Progenitor cell of endocrine pancreas (in vitro differentiated cells): ENCODE results near the gene LYRM1. TPM values are rescaled to one million over a fixed set of nuclear protein-coding genes. Genes with fewer than 3 reads are reported as not detected.

ENCODE experiments used
- DNase-seq: peaks from one replicate; pipeline ENCODE4 v3.0.0; 2021; ENCODE audit warnings: low spot score; ENCODE audit not compliant: unreplicated experiment
- H3K27ac Mint-ChIP-seq: 2 replicates; pipeline ENCODE4 v1.8.0; 2021; ENCODE audit warnings: mild to moderate bottlenecking, moderate library complexity, mixed read lengths
- H3K27me3 Mint-ChIP-seq: 2 replicates; pipeline ENCODE4 v1.8.0; 2021; ENCODE audit warnings: mixed read lengths
- H3K36me3 Mint-ChIP-seq: 2 replicates; pipeline ENCODE4 v1.8.0; 2022; ENCODE audit warnings: mixed read lengths; ENCODE audit not compliant: insufficient read depth
- H3K4me1 Mint-ChIP-seq: 2 replicates; pipeline ENCODE4 v1.8.0; 2021; ENCODE audit warnings: low read depth, mixed read lengths
- H3K4me3 Mint-ChIP-seq: 2 replicates; pipeline ENCODE4 v1.8.0; 2021; ENCODE audit warnings: low read depth, mild to moderate bottlenecking, moderate library complexity, mixed read lengths
- H3K9me3 Mint-ChIP-seq: 2 replicates; pipeline ENCODE4 v1.8.0; 2021; ENCODE audit warnings: low read depth, mixed read lengths
- total RNA-seq: library from RNA; stranded (reverse); gene quantifications from 2 replicates; pipeline ENCODE4 v1.2.1, GENCODE V29; 2021
- TF ChIP-seq, protein P1 (sequence below): fragments of 200-600 bp; sonication (generic); IDR thresholded peaks from one replicate; pipeline ENCODE4 v1.5.0; 2021; ENCODE audit warnings: antibody characterized with exemption, mild to moderate bottlenecking; ENCODE audit not compliant: unreplicated experiment

The LYRM1 gene
- total RNA-seq, 1 donor from 2014 or later, result 34.2 TPM

DNA sequence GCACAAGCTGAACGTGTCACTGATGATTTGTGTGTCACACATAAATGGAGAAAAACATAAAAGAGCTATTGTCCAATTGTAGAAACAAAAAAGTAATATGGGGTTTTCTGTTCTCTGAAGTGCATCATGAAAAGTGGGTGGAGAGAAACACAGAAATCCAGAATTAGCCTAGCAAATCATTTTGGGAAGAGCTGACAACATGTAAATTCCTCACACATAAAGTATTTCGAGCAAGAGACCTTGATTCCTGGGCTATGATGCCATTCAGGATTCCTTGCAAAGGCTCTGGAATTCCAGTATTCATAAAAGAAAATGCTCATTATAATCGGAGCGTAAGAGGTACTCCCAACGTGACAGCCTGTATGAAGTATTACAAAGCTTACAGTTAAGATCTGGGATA lies 1.5 kb upstream of the LYRM1 start:
- Mint-ChIP-seq H3K27me3 (no peaks in the 10 kb centered on the region), H3K4me1 (peaks cover 51% of the 10 kb centered on the region)
- TF ChIP-seq, protein P1, sequence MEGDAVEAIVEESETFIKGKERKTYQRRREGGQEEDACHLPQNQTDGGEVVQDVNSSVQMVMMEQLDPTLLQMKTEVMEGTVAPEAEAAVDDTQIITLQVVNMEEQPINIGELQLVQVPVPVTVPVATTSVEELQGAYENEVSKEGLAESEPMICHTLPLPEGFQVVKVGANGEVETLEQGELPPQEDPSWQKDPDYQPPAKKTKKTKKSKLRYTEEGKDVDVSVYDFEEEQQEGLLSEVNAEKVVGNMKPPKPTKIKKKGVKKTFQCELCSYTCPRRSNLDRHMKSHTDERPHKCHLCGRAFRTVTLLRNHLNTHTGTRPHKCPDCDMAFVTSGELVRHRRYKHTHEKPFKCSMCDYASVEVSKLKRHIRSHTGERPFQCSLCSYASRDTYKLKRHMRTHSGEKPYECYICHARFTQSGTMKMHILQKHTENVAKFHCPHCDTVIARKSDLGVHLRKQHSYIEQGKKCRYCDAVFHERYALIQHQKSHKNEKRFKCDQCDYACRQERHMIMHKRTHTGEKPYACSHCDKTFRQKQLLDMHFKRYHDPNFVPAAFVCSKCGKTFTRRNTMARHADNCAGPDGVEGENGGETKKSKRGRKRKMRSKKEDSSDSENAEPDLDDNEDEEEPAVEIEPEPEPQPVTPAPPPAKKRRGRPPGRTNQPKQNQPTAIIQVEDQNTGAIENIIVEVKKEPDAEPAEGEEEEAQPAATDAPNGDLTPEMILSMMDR, result no peak

DNA sequence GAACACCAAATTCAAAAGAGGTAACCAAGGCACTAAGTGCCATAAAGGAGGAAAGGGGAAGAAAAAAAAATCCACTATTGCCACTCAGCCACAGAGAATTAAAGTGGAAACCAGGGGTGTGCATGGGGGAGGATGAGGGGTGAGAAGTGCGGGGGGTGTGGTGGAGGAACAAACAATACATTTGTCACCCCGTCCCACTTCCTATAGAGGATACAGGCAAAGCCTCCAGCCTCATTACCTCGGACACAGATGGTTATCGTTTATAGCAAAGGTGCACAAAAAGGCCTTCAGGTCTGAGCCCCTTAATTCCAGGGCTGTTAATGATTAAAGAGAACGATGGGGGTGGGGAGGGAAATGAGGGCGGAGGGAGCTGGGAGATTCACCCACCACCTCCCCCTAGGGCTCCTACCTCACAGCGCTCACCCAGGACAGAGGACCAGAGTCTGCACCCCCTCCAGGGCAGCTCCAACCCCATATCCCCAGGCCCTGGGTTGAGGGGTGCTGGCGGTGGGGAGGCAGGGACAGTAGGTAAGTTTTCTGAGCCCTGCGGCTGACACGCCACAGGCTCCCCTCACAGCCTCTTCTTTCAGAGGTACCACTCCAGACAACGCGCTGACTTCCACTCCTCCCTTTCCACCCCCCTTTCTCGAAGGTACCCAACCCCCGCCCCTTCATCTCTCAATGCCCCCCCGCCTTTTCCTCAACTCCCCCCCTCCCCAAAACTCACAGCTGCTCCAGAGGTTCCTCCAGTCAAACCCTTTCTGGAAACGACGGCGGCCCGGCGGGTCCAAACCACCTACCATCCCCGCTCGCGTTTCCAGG lies 883 bp upstream of the LYRM1 start:
- Mint-ChIP-seq H3K27ac (peak overlapping the region; percentile 97), H3K9me3 (no peaks in the 10 kb centered on the region), H3K27me3 (no peaks in the 10 kb centered on the region), H3K36me3 (peaks cover 10% of the 10 kb centered on the region), H3K4me1 (peaks cover 57% of the 10 kb centered on the region), H3K4me3 (peak overlapping the region; percentile 89)
- TF ChIP-seq, protein P1, result no peak
- DNase-seq, result peak; percentile 26

More for the DNA sequence above, 1.5 kb upstream of the LYRM1 start:
- H3K27ac Mint-ChIP-seq, result peak overlapping the region; percentile 97
- H3K9me3 Mint-ChIP-seq, result no peaks in the 10 kb centered on the region
- peak overlapping the region; percentile 89 for H3K4me3 Mint-ChIP-seq
- peaks cover 11% of the 10 kb centered on the region for H3K36me3 Mint-ChIP-seq
- no peak for DNase-seq

- no peaks in the 10 kb centered on the region for H3K9me3 Mint-ChIP-seq
- H3K36me3 Mint-ChIP-seq, result peaks cover 4% of the 10 kb centered on the region
- H3K27me3 Mint-ChIP-seq, result no peaks in the 10 kb centered on the region
- no peak for DNase-seq
- H3K4me1 Mint-ChIP-seq, result peaks cover 68% of the 10 kb centered on the region
- TF ChIP-seq, protein P1, result no peak
- peak overlapping the region; percentile 89 for H3K4me3 Mint-ChIP-seq
- peak overlapping the region; percentile 97 for H3K27ac Mint-ChIP-seq
These were observed 481 bp downstream of the LYRM1 start for GRCh38 chr16:20901068-20901435.

DNA sequence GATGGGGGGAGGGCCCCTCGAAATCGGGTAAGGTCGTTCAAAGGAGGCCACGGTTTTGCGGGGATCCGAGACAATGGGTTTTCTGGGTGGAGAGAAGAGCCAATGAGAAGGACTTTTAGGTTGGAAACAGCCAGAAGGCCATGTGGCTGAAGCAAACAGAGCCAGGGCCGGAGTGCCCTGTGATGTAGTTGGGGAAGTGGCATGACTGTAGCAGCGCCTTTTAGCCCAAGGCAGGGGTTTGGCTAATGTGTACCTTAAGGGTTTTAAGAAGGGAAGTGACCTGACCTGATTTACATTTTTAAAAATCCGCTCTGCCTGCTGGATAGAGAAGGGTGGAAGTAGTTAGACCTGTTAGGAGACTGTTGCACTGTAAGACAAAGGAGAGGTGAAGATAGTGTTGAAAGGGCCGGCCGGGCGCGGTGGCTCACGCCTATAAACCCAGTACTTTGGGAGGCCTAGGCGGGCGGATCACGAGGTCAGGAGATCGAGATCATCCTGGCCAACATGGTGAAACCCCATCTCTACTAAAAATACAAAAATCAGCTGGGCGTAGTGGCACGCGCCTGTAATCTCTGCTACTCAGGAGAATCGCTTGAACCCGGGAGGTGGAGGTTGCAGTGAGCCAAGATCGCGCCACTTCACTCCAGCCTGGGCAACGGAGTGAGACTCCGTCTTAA lies 1.0 kb downstream of the LYRM1 start:
- peak overlapping the region; percentile 97 for H3K27ac Mint-ChIP-seq
- peak; percentile 26 for DNase-seq
- TF ChIP-seq, protein P1, result no peak
- H3K36me3 Mint-ChIP-seq, result peaks cover 4% of the 10 kb centered on the region
- H3K4me1 Mint-ChIP-seq, result peaks cover 73% of the 10 kb centered on the region
- H3K9me3 Mint-ChIP-seq, result no peaks in the 10 kb centered on the region
- peak overlapping the region; percentile 89 for H3K4me3 Mint-ChIP-seq
- H3K27me3 Mint-ChIP-seq, result no peaks in the 10 kb centered on the region

DNA sequence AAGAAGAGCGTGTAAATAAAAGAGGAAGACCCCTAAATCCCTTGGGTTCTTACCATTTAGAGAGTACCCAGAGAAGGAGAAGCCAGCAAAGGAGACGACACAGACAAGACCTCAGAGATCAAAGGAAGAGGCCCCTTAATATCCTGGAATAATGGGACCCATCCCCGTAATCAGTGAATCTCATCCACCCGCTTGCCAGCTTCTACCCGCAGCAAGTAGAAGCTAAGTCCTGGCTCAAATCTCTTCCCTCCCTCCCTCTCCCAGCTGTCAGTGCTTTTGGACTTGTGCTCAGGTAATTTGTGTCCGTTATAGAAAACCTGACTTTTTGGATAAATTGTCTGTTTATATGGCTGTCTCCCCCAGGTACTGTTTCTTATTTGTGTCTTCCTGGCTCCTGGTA lies 1.9 kb downstream of the LYRM1 start:
- no peaks in the 10 kb centered on the region for H3K36me3 Mint-ChIP-seq
- H3K9me3 Mint-ChIP-seq, result no peaks in the 10 kb centered on the region
- H3K27me3 Mint-ChIP-seq, result no peaks in the 10 kb centered on the region
- H3K4me1 Mint-ChIP-seq, result peaks cover 65% of the 10 kb centered on the region
- TF ChIP-seq, protein P1, result no peak
- peak overlapping the region; percentile 97 for H3K27ac Mint-ChIP-seq
- peak overlapping the region; percentile 89 for H3K4me3 Mint-ChIP-seq
- no peak for DNase-seq
